ENCODE data around the gene ANKS1B.

The ANKS1B gene

GRCh38 chr12:98817742-98818141 lies 1167.0 kb downstream of the ANKS1B start:
- H3K36me3 ChIP-seq (ENCODE audit: control insufficient read depth in 4 of 4, insufficient read depth in 4 of 4, low read length in 3 of 4), result no peaks in the 10 kb centered on the region
- H3K4me3 ChIP-seq (ENCODE audit: control insufficient read depth in 1 of 7, extremely low read depth in 1 of 7, insufficient read depth in 4 of 7, low read depth in 2 of 7, low read length in 6 of 7), result no peak overlapping the region
- DNase-seq, result no peak
- peaks cover 0 to 17% (median 3%) of the 10 kb centered on the region in 5 experiments for H3K27me3 ChIP-seq (replicated peaks in 2 of 5; ENCODE audit: control insufficient read depth in 4 of 5, insufficient read depth in 5 of 5, low read length in 4 of 5)
- POLR2A ChIA-PET, result no interaction called here
- CTCF ChIA-PET, result no interaction called here
- H3K4me1 ChIP-seq (ENCODE audit: control extremely low read depth in 1 of 4, control insufficient read depth in 4 of 4, insufficient read depth in 4 of 4, low read length in 3 of 4), result no peaks in the 10 kb centered on the region
- WGBS (ENCODE audit: insufficient coverage), result no CpG with 5 or more reads among the region's 2 CpGs
- no peak overlapping the region for H3K27ac ChIP-seq (ENCODE audit: insufficient read depth in 1 of 2, low read depth in 1 of 2, low read length in 2 of 2, poor library complexity in 1 of 2, severe bottlenecking in 2 of 2)
- no peaks in the 10 kb centered on the region for H3K9me3 ChIP-seq (ENCODE audit: control extremely low read depth in 1 of 5, control insufficient read depth in 4 of 5, insufficient read depth in 2 of 5, low read depth in 1 of 5, low read length in 4 of 5)

- WGBS (ENCODE audit: insufficient coverage), result 93% methylated on average over 3 of the region's 4 CpGs
- ChIA-PET POLR2A (no interaction called here), CTCF (no interaction called here)
- Histone ChIP-seq H3K9me3 (ENCODE audit: control extremely low read depth in 1 of 5, control insufficient read depth in 4 of 5, insufficient read depth in 2 of 5, low read depth in 1 of 5, low read length in 4 of 5) (no peaks in the 10 kb centered on the region), H3K36me3 (ENCODE audit: control insufficient read depth in 4 of 4, insufficient read depth in 4 of 4, low read length in 3 of 4) (no peaks in the 10 kb centered on the region), H3K27me3 (replicated peaks in 2 of 5; ENCODE audit: control insufficient read depth in 4 of 5, insufficient read depth in 5 of 5, low read length in 4 of 5) (peaks cover 0 to 17% (median 3%) of the 10 kb centered on the region in 5 experiments), H3K27ac (ENCODE audit: insufficient read depth in 1 of 2, low read depth in 1 of 2, low read length in 2 of 2, poor library complexity in 1 of 2, severe bottlenecking in 2 of 2) (no peak overlapping the region), H3K4me1 (ENCODE audit: control extremely low read depth in 1 of 4, control insufficient read depth in 4 of 4, insufficient read depth in 4 of 4, low read length in 3 of 4) (no peaks in the 10 kb centered on the region), H3K4me3 (ENCODE audit: control insufficient read depth in 1 of 7, extremely low read depth in 1 of 7, insufficient read depth in 4 of 7, low read depth in 2 of 7, low read length in 6 of 7) (no peak overlapping the region)
- DNase-seq, result no peak
These were observed 1168.0 kb downstream of the ANKS1B start for GRCh38 chr12:98816720-98817119.

GRCh38 chr12:98814254-98814653 lies 1170.5 kb downstream of the ANKS1B start:
- Histone ChIP-seq H3K4me3 (ENCODE audit: control insufficient read depth in 1 of 7, extremely low read depth in 1 of 7, insufficient read depth in 4 of 7, low read depth in 2 of 7, low read length in 6 of 7) (no peak overlapping the region), H3K27ac (ENCODE audit: insufficient read depth in 1 of 2, low read depth in 1 of 2, low read length in 2 of 2, poor library complexity in 1 of 2, severe bottlenecking in 2 of 2) (no peak overlapping the region), H3K4me1 (ENCODE audit: control extremely low read depth in 1 of 4, control insufficient read depth in 4 of 4, insufficient read depth in 4 of 4, low read length in 3 of 4) (no peaks in the 10 kb centered on the region), H3K36me3 (ENCODE audit: control insufficient read depth in 4 of 4, insufficient read depth in 4 of 4, low read length in 3 of 4) (no peaks in the 10 kb centered on the region), H3K27me3 (replicated peaks in 2 of 5; ENCODE audit: control insufficient read depth in 4 of 5, insufficient read depth in 5 of 5, low read length in 4 of 5) (peaks cover 0 to 20% (median 3%) of the 10 kb centered on the region in 5 experiments), H3K9me3 (ENCODE audit: control extremely low read depth in 1 of 5, control insufficient read depth in 4 of 5, insufficient read depth in 2 of 5, low read depth in 1 of 5, low read length in 4 of 5) (no peaks in the 10 kb centered on the region)
- POLR2A ChIA-PET, result no interaction called here
- CTCF ChIA-PET, result no interaction called here
- 81% methylated on average over 6 of the region's 6 CpGs for WGBS (ENCODE audit: insufficient coverage)
- DNase-seq, result no peak

- CTCF ChIA-PET, result no interaction called here
- Histone ChIP-seq H3K4me1 (ENCODE audit: control extremely low read depth in 1 of 4, control insufficient read depth in 4 of 4, insufficient read depth in 4 of 4, low read length in 3 of 4) (no peaks in the 10 kb centered on the region), H3K9me3 (ENCODE audit: control extremely low read depth in 1 of 5, control insufficient read depth in 4 of 5, insufficient read depth in 2 of 5, low read depth in 1 of 5, low read length in 4 of 5) (no peaks in the 10 kb centered on the region), H3K27ac (ENCODE audit: insufficient read depth in 1 of 2, low read depth in 1 of 2, low read length in 2 of 2, poor library complexity in 1 of 2, severe bottlenecking in 2 of 2) (no peak overlapping the region), H3K27me3 (replicated peaks in 2 of 5; ENCODE audit: control insufficient read depth in 4 of 5, insufficient read depth in 5 of 5, low read length in 4 of 5) (peaks cover 0 to 21% (median 9%) of the 10 kb centered on the region in 5 experiments), H3K36me3 (ENCODE audit: control insufficient read depth in 4 of 4, insufficient read depth in 4 of 4, low read length in 3 of 4) (no peaks in the 10 kb centered on the region), H3K4me3 (ENCODE audit: control insufficient read depth in 1 of 7, extremely low read depth in 1 of 7, insufficient read depth in 4 of 7, low read depth in 2 of 7, low read length in 6 of 7) (no peak overlapping the region)
- no peak for DNase-seq
- POLR2A ChIA-PET, result no interaction called here
- 91% methylated on average over 7 of the region's 7 CpGs for WGBS (ENCODE audit: insufficient coverage)
These were observed 1172.5 kb downstream of the ANKS1B start for GRCh38 chr12:98812225-98812624.

- WGBS (ENCODE audit: insufficient coverage), result 47% methylated on average over 6 of the region's 6 CpGs
- CTCF ChIA-PET, result no interaction called here
These were observed 1176.4 kb downstream of the ANKS1B start for GRCh38 chr12:98808243-98808875.

GRCh38 chr12:98807187-98807586 lies 1177.5 kb downstream of the ANKS1B start:
- Histone ChIP-seq H3K4me1 (ENCODE audit: control extremely low read depth in 1 of 4, control insufficient read depth in 4 of 4, insufficient read depth in 4 of 4, low read length in 3 of 4) (no peaks in the 10 kb centered on the region), H3K27me3 (replicated peaks in 2 of 5; ENCODE audit: control insufficient read depth in 4 of 5, insufficient read depth in 5 of 5, low read length in 4 of 5) (peaks cover 0 to 15% (median 6%) of the 10 kb centered on the region in 5 experiments), H3K27ac (ENCODE audit: insufficient read depth in 1 of 2, low read depth in 1 of 2, low read length in 2 of 2, poor library complexity in 1 of 2, severe bottlenecking in 2 of 2) (no peak overlapping the region), H3K9me3 (ENCODE audit: control extremely low read depth in 1 of 5, control insufficient read depth in 4 of 5, insufficient read depth in 2 of 5, low read depth in 1 of 5, low read length in 4 of 5) (no peaks in the 10 kb centered on the region), H3K36me3 (ENCODE audit: control insufficient read depth in 4 of 4, insufficient read depth in 4 of 4, low read length in 3 of 4) (no peaks in the 10 kb centered on the region), H3K4me3 (ENCODE audit: control insufficient read depth in 1 of 7, extremely low read depth in 1 of 7, insufficient read depth in 4 of 7, low read depth in 2 of 7, low read length in 6 of 7) (no peak overlapping the region)
- CTCF ChIA-PET, result interaction anchor here (0.5 kb wide), 1 partner anchor 183 kb away, joined by 3 read pairs; no protein-coding TSS in a partner anchor
- no CpG with 5 or more reads among the region's 2 CpGs for WGBS (ENCODE audit: insufficient coverage)
- POLR2A ChIA-PET, result no interaction called here
- no peak for DNase-seq

More at GRCh38 chr12:98808243-98808875, 1176.4 kb downstream of the ANKS1B start:
- H3K27ac ChIP-seq (ENCODE audit: insufficient read depth in 1 of 2, low read depth in 1 of 2, low read length in 2 of 2, poor library complexity in 1 of 2, severe bottlenecking in 2 of 2), result no peak overlapping the region
- no peak overlapping the region for H3K4me3 ChIP-seq (ENCODE audit: control insufficient read depth in 1 of 7, extremely low read depth in 1 of 7, insufficient read depth in 4 of 7, low read depth in 2 of 7, low read length in 6 of 7)
- peaks cover 0 to 15% (median 6%) of the 10 kb centered on the region in 5 experiments for H3K27me3 ChIP-seq (replicated peaks in 2 of 5; ENCODE audit: control insufficient read depth in 4 of 5, insufficient read depth in 5 of 5, low read length in 4 of 5)
- no peak for DNase-seq
- H3K36me3 ChIP-seq (ENCODE audit: control insufficient read depth in 4 of 4, insufficient read depth in 4 of 4, low read length in 3 of 4), result no peaks in the 10 kb centered on the region
- no peaks in the 10 kb centered on the region for H3K9me3 ChIP-seq (ENCODE audit: control extremely low read depth in 1 of 5, control insufficient read depth in 4 of 5, insufficient read depth in 2 of 5, low read depth in 1 of 5, low read length in 4 of 5)
- H3K4me1 ChIP-seq (ENCODE audit: control extremely low read depth in 1 of 4, control insufficient read depth in 4 of 4, insufficient read depth in 4 of 4, low read length in 3 of 4), result no peaks in the 10 kb centered on the region
- POLR2A ChIA-PET, result no interaction called here

GRCh38 chr12:98803468-98804209 lies 1181.1 kb downstream of the ANKS1B start:
- H3K36me3 ChIP-seq (ENCODE audit: control insufficient read depth in 4 of 4, insufficient read depth in 4 of 4, low read length in 3 of 4), result no peaks in the 10 kb centered on the region
- ChIA-PET CTCF (interaction anchor here (0.6 kb wide), 1 partner anchor 316 kb away, joined by 3 read pairs; no protein-coding TSS in a partner anchor), POLR2A (no interaction called here)
- no peak overlapping the region for H3K27ac ChIP-seq (ENCODE audit: insufficient read depth in 1 of 2, low read depth in 1 of 2, low read length in 2 of 2, poor library complexity in 1 of 2, severe bottlenecking in 2 of 2)
- WGBS (ENCODE audit: insufficient coverage), result 86% methylated on average over 5 of the region's 6 CpGs
- H3K4me3 ChIP-seq (ENCODE audit: control insufficient read depth in 1 of 7, extremely low read depth in 1 of 7, insufficient read depth in 4 of 7, low read depth in 2 of 7, low read length in 6 of 7), result no peak overlapping the region
- H3K4me1 ChIP-seq (ENCODE audit: control extremely low read depth in 1 of 4, control insufficient read depth in 4 of 4, insufficient read depth in 4 of 4, low read length in 3 of 4), result no peaks in the 10 kb centered on the region
- DNase-seq, result no peak
- peaks cover 0 to 8% (median 3%) of the 10 kb centered on the region in 5 experiments for H3K27me3 ChIP-seq (replicated peaks in 2 of 5; ENCODE audit: control insufficient read depth in 4 of 5, insufficient read depth in 5 of 5, low read length in 4 of 5)
- no peaks in the 10 kb centered on the region for H3K9me3 ChIP-seq (ENCODE audit: control extremely low read depth in 1 of 5, control insufficient read depth in 4 of 5, insufficient read depth in 2 of 5, low read depth in 1 of 5, low read length in 4 of 5)
